KMS-11 (cell line): ENCODE data around the gene DLX5.
"Not testable (repeated sequence)": the region's sequence is repeated elsewhere in the genome, so short reads cannot be mapped to it uniquely, and the experiment has no call there.

Experiments used
- H2AFZ ChIP-seq: fragments of 200-600 bp; sonication (generic); 2 replicates; pipeline ENCODE4 v1.6.1; 2016; ENCODE audit warnings: antibody characterized with exemption, mixed run types, low read depth
- H3K27ac ChIP-seq: fragments of 200-600 bp; sonication (generic); 2 replicates; pipeline ENCODE4 v1.6.1; 2016; ENCODE audit warnings: mild to moderate bottlenecking, mixed run types
- H3K27me3 ChIP-seq: fragments of 200-600 bp; sonication (generic); 2 replicates; pipeline ENCODE4 v1.6.1; 2017; ENCODE audit warnings: mild to moderate bottlenecking, low read depth, mixed run types, moderate library complexity; ENCODE audit not compliant: insufficient read depth
- H3K36me3 ChIP-seq: fragments of 200-600 bp; sonication (generic); 2 replicates; pipeline ENCODE4 v1.6.1; 2017; ENCODE audit warnings: mild to moderate bottlenecking, mixed run types; ENCODE audit not compliant: insufficient read depth
- H3K4me1 ChIP-seq: fragments of 200-600 bp; sonication (generic); 2 replicates; pipeline ENCODE4 v1.6.1; 2016; ENCODE audit warnings: mild to moderate bottlenecking, low read depth, mixed run types; ENCODE audit not compliant: poor library complexity, severe bottlenecking
- H3K4me2 ChIP-seq: fragments of 200-600 bp; sonication (generic); 2 replicates; pipeline ENCODE4 v1.7.0; 2016; ENCODE audit warnings: mild to moderate bottlenecking, mixed run types
- H3K4me3 ChIP-seq: fragments of 200-600 bp; sonication (generic); IDR thresholded peaks from 2 replicates; pipeline ENCODE4 v1.6.1; 2017; ENCODE audit warnings: low read depth, low read length, mixed read lengths; ENCODE audit not compliant: insufficient read depth
- H3K79me2 ChIP-seq: fragments of 200-600 bp; sonication (generic); 2 replicates; pipeline ENCODE4 v1.6.1; 2016; ENCODE audit warnings: low read depth, mixed run types; ENCODE audit not compliant: insufficient read depth
- H3K9ac ChIP-seq: fragments of 200-600 bp; sonication (generic); 2 replicates; pipeline ENCODE4 v1.6.1; 2016; ENCODE audit warnings: mild to moderate bottlenecking, mixed run types
- H4K20me1 ChIP-seq: fragments of 200-600 bp; sonication (generic); 2 replicates; pipeline ENCODE4 v1.6.1; 2016; ENCODE audit warnings: mild to moderate bottlenecking, mixed run types; ENCODE audit not compliant: insufficient read depth
- CTCF ChIP-seq: fragments of 200-600 bp; sonication (generic); conservative IDR thresholded peaks from 2 replicates; pipeline ENCODE4 v1.6.1; 2017; ENCODE audit warnings: low read depth, mild to moderate bottlenecking, antibody characterized with exemption, low read length, moderate library complexity, mixed read lengths

Gene DLX5

GRCh38 chr7:97024209-97025129, at the start of gene DLX5:
Gene DLX5 (minus strand): TSS chr7:97024831. CDS start chr7:97024623, 208 bp downstream.
- no peak within 1 kb of the TSS for H3K4me3 ChIP-seq

GRCh38 chr7:97072025-97072424, 47.4 kb upstream of the DLX5 start:
- H3K79me2 ChIP-seq, H2AFZ ChIP-seq, H3K9ac ChIP-seq, H4K20me1 ChIP-seq, H3K4me2 ChIP-seq, H3K27me3 ChIP-seq, H3K4me3 ChIP-seq, H3K27ac ChIP-seq, H3K36me3 ChIP-seq, H3K4me1 ChIP-seq: not testable (repeated sequence)

More at GRCh38 chr7:97024209-97025129, at the start of gene DLX5:
- Histone ChIP-seq H3K79me2 (no peaks in the 10 kb centered on the region), H3K9ac (no peak within 1 kb of the TSS), H3K27ac (no peak within 1 kb of the TSS), H3K27me3 (no peaks in the 10 kb centered on the region), H2AFZ (no peak within 1 kb of the TSS), H3K36me3 (no peaks in the 10 kb centered on the region), H3K4me2 (no peak within 1 kb of the TSS), H3K4me1 (peaks cover 3% of the 10 kb centered on the region), H4K20me1 (no peaks in the 10 kb centered on the region)
- TF ChIP-seq CTCF = no peak

- Histone ChIP-seq H4K20me1 (no peaks in the 10 kb centered on the region), H3K4me1 (no peaks in the 10 kb centered on the region), H3K79me2 (no peaks in the 10 kb centered on the region), H2AFZ (no peak overlapping the region), H3K4me2 (no peak overlapping the region), H3K27me3 (no peaks in the 10 kb centered on the region), H3K4me3 (no peak overlapping the region), H3K27ac (no peak overlapping the region), H3K36me3 (no peaks in the 10 kb centered on the region), H3K9ac (no peak overlapping the region)
- TF ChIP-seq CTCF = peak; percentile 80
Measured at GRCh38 chr7:97064972-97065587, 40.4 kb upstream of the DLX5 start.

GRCh38 chr7:97064020-97064419, 39.4 kb upstream of the DLX5 start:
- no peak overlapping the region for H3K9ac ChIP-seq
- no peaks in the 10 kb centered on the region for H3K79me2 ChIP-seq
- no peaks in the 10 kb centered on the region for H3K36me3 ChIP-seq
- no peak overlapping the region for H3K4me3 ChIP-seq
- H3K27ac ChIP-seq = no peak overlapping the region
- no peaks in the 10 kb centered on the region for H4K20me1 ChIP-seq
- no peak overlapping the region for H2AFZ ChIP-seq
- no peaks in the 10 kb centered on the region for H3K4me1 ChIP-seq
- H3K4me2 ChIP-seq = no peak overlapping the region
- no peak for TF ChIP-seq CTCF
- H3K27me3 ChIP-seq = no peaks in the 10 kb centered on the region

- Histone ChIP-seq H3K27ac (no peak overlapping the region), H4K20me1 (no peaks in the 10 kb centered on the region), H3K9ac (no peak overlapping the region), H3K36me3 (no peaks in the 10 kb centered on the region), H3K79me2 (no peaks in the 10 kb centered on the region), H2AFZ (no peak overlapping the region), H3K4me3 (no peak overlapping the region), H3K4me1 (no peaks in the 10 kb centered on the region), H3K27me3 (no peaks in the 10 kb centered on the region), H3K4me2 (no peak overlapping the region)
- no peak for TF ChIP-seq CTCF
Measured at GRCh38 chr7:97043281-97043680, 18.6 kb upstream of the DLX5 start.
